ENCODE results near the gene EEPD1. TPM values are rescaled to one million over a fixed set of nuclear protein-coding genes. Genes with fewer than 3 reads are reported as not detected.

The EEPD1 gene
- polyA plus RNA-seq, 2 donors, result 5.5 to 14.5 TPM

GRCh38 chr7:36165802-36166201 is 12.7 kb downstream of the EEPD1 start:
- WGBS, 2 donors, result 93 to 94% methylated on average over 4 of the region's 4 CpGs
- Histone ChIP-seq H3K9me3 (ENCODE audit: control insufficient read depth in 2 of 2, insufficient read depth in 1 of 2, low read depth in 1 of 2, low read length in 1 of 2) (no peaks in the 10 kb centered on the region), H3K27me3 (ENCODE audit: control insufficient read depth in 1 of 2, insufficient read depth in 2 of 2, low read length in 2 of 2) (no peaks in the 10 kb centered on the region), H3K4me1 (ENCODE audit: control insufficient read depth in 2 of 2, insufficient read depth in 2 of 2, low read length in 1 of 2) (peaks cover 0 to 3% of the 10 kb centered on the region in 2 donors), H3K27ac (ENCODE audit: low read depth in 2 of 2, low read length in 1 of 2) (no peak overlapping the region), H3K4me3 (ENCODE audit: low read depth in 1 of 2, low read length in 2 of 2) (no peak overlapping the region), H3K36me3 (ENCODE audit: control insufficient read depth in 2 of 2, insufficient read depth in 2 of 2, low read length in 1 of 2) (no peaks in the 10 kb centered on the region)

GRCh38 chr7:36167403-36168050 is 14.5 kb downstream of the EEPD1 start:
- H3K27ac ChIP-seq (ENCODE audit: low read depth in 2 of 2, low read length in 1 of 2), result no peak overlapping the region
- no peaks in the 10 kb centered on the region for H3K4me1 ChIP-seq (ENCODE audit: control insufficient read depth in 2 of 2, insufficient read depth in 2 of 2, low read length in 1 of 2)
- no peak overlapping the region for H3K4me3 ChIP-seq (ENCODE audit: low read depth in 1 of 2, low read length in 2 of 2)
- H3K36me3 ChIP-seq (ENCODE audit: control insufficient read depth in 2 of 2, insufficient read depth in 2 of 2, low read length in 1 of 2), result no peaks in the 10 kb centered on the region
- no peaks in the 10 kb centered on the region for H3K9me3 ChIP-seq (ENCODE audit: control insufficient read depth in 2 of 2, insufficient read depth in 1 of 2, low read depth in 1 of 2, low read length in 1 of 2)
- no peaks in the 10 kb centered on the region for H3K27me3 ChIP-seq (ENCODE audit: control insufficient read depth in 1 of 2, insufficient read depth in 2 of 2, low read length in 2 of 2)
- WGBS, 2 donors, result 89 to 91% methylated on average over 12 of the region's 12 CpGs

GRCh38 chr7:36171503-36171902 is 18.4 kb downstream of the EEPD1 start:
- peaks cover 0 to 2% of the 10 kb centered on the region in 2 donors for H3K36me3 ChIP-seq (ENCODE audit: control insufficient read depth in 2 of 2, insufficient read depth in 2 of 2, low read length in 1 of 2)
- WGBS, 2 donors, result 34 to 55% methylated on average over 2 of the region's 2 CpGs

GRCh38 chr7:36175886-36176285 is 22.8 kb downstream of the EEPD1 start:
- Histone ChIP-seq H3K36me3 (ENCODE audit: control insufficient read depth in 2 of 2, insufficient read depth in 2 of 2, low read length in 1 of 2) (peaks cover 0 to 2% of the 10 kb centered on the region in 2 donors), H3K4me3 (ENCODE audit: low read depth in 1 of 2, low read length in 2 of 2) (no peak overlapping the region), H3K9me3 (ENCODE audit: control insufficient read depth in 2 of 2, insufficient read depth in 1 of 2, low read depth in 1 of 2, low read length in 1 of 2) (no peaks in the 10 kb centered on the region), H3K4me1 (ENCODE audit: control insufficient read depth in 2 of 2, insufficient read depth in 2 of 2, low read length in 1 of 2) (peaks cover 0 to 3% of the 10 kb centered on the region in 2 donors), H3K27ac (ENCODE audit: low read depth in 2 of 2, low read length in 1 of 2) (no peak overlapping the region), H3K27me3 (ENCODE audit: control insufficient read depth in 1 of 2, insufficient read depth in 2 of 2, low read length in 2 of 2) (no peaks in the 10 kb centered on the region)
- WGBS, 2 donors, result 82 to 85% methylated on average over 8 of the region's 8 CpGs

More at GRCh38 chr7:36171503-36171902, 18.4 kb downstream of the EEPD1 start:
- H3K27me3 ChIP-seq (ENCODE audit: control insufficient read depth in 1 of 2, insufficient read depth in 2 of 2, low read length in 2 of 2), result no peaks in the 10 kb centered on the region
- no peak overlapping the region for H3K27ac ChIP-seq (ENCODE audit: low read depth in 2 of 2, low read length in 1 of 2)
- no peaks in the 10 kb centered on the region for H3K9me3 ChIP-seq (ENCODE audit: control insufficient read depth in 2 of 2, insufficient read depth in 1 of 2, low read depth in 1 of 2, low read length in 1 of 2)
- H3K4me1 ChIP-seq (ENCODE audit: control insufficient read depth in 2 of 2, insufficient read depth in 2 of 2, low read length in 1 of 2), result peaks cover 0 to 3% of the 10 kb centered on the region in 2 donors
- no peak overlapping the region for H3K4me3 ChIP-seq (ENCODE audit: low read depth in 1 of 2, low read length in 2 of 2)

GRCh38 chr7:36176697-36177096 is 23.6 kb downstream of the EEPD1 start:
- Histone ChIP-seq H3K4me3 (ENCODE audit: low read depth in 1 of 2, low read length in 2 of 2) (no peak overlapping the region), H3K27me3 (ENCODE audit: control insufficient read depth in 1 of 2, insufficient read depth in 2 of 2, low read length in 2 of 2) (no peaks in the 10 kb centered on the region), H3K36me3 (ENCODE audit: control insufficient read depth in 2 of 2, insufficient read depth in 2 of 2, low read length in 1 of 2) (peaks cover 0 to 2% of the 10 kb centered on the region in 2 donors), H3K9me3 (ENCODE audit: control insufficient read depth in 2 of 2, insufficient read depth in 1 of 2, low read depth in 1 of 2, low read length in 1 of 2) (no peaks in the 10 kb centered on the region), H3K27ac (ENCODE audit: low read depth in 2 of 2, low read length in 1 of 2) (no peak overlapping the region), H3K4me1 (ENCODE audit: control insufficient read depth in 2 of 2, insufficient read depth in 2 of 2, low read length in 1 of 2) (peaks cover 0 to 3% of the 10 kb centered on the region in 2 donors)
- 72 to 81% methylated on average over 4 of the region's 4 CpGs for WGBS, 2 donors

GRCh38 chr7:36180121-36180520 is 27.1 kb downstream of the EEPD1 start:
- 82 to 85% methylated on average over 5 of the region's 5 CpGs for WGBS, 2 donors
- Histone ChIP-seq H3K27me3 (ENCODE audit: control insufficient read depth in 1 of 2, insufficient read depth in 2 of 2, low read length in 2 of 2) (no peaks in the 10 kb centered on the region), H3K4me3 (ENCODE audit: low read depth in 1 of 2, low read length in 2 of 2) (no peak overlapping the region), H3K9me3 (ENCODE audit: control insufficient read depth in 2 of 2, insufficient read depth in 1 of 2, low read depth in 1 of 2, low read length in 1 of 2) (no peaks in the 10 kb centered on the region), H3K36me3 (ENCODE audit: control insufficient read depth in 2 of 2, insufficient read depth in 2 of 2, low read length in 1 of 2) (no peaks in the 10 kb centered on the region), H3K27ac (ENCODE audit: low read depth in 2 of 2, low read length in 1 of 2) (no peak overlapping the region), H3K4me1 (ENCODE audit: control insufficient read depth in 2 of 2, insufficient read depth in 2 of 2, low read length in 1 of 2) (peaks cover 8 to 9% of the 10 kb centered on the region in 2 donors)

GRCh38 chr7:36181668-36182067 is 28.6 kb downstream of the EEPD1 start:
- Histone ChIP-seq H3K9me3 (ENCODE audit: control insufficient read depth in 2 of 2, insufficient read depth in 1 of 2, low read depth in 1 of 2, low read length in 1 of 2) (no peaks in the 10 kb centered on the region), H3K27ac (ENCODE audit: low read depth in 2 of 2, low read length in 1 of 2) (no peak overlapping the region), H3K4me1 (ENCODE audit: control insufficient read depth in 2 of 2, insufficient read depth in 2 of 2, low read length in 1 of 2) (peaks cover 7 to 12% of the 10 kb centered on the region in 2 donors), H3K27me3 (ENCODE audit: control insufficient read depth in 1 of 2, insufficient read depth in 2 of 2, low read length in 2 of 2) (no peaks in the 10 kb centered on the region), H3K4me3 (ENCODE audit: low read depth in 1 of 2, low read length in 2 of 2) (no peak overlapping the region), H3K36me3 (ENCODE audit: control insufficient read depth in 2 of 2, insufficient read depth in 2 of 2, low read length in 1 of 2) (no peaks in the 10 kb centered on the region)
- 90% methylated on average over 4 of the region's 4 CpGs for whole genome bisulfite sequencing, 2 donors

GRCh38 chr7:36182854-36183604 is 30.0 kb downstream of the EEPD1 start:
- no peaks in the 10 kb centered on the region for H3K36me3 ChIP-seq (ENCODE audit: control insufficient read depth in 2 of 2, insufficient read depth in 2 of 2, low read length in 1 of 2)
- H3K27me3 ChIP-seq (ENCODE audit: control insufficient read depth in 1 of 2, insufficient read depth in 2 of 2, low read length in 2 of 2), result no peaks in the 10 kb centered on the region
- H3K4me3 ChIP-seq (ENCODE audit: low read depth in 1 of 2, low read length in 2 of 2), result no peak overlapping the region
- H3K27ac ChIP-seq (ENCODE audit: low read depth in 2 of 2, low read length in 1 of 2), result peak overlapping the region in 1 of 2 donors; percentile 34
- 40 to 57% methylated on average over 13 of the region's 13 CpGs for WGBS, 2 donors
- no peaks in the 10 kb centered on the region for H3K9me3 ChIP-seq (ENCODE audit: control insufficient read depth in 2 of 2, insufficient read depth in 1 of 2, low read depth in 1 of 2, low read length in 1 of 2)
- H3K4me1 ChIP-seq (ENCODE audit: control insufficient read depth in 2 of 2, insufficient read depth in 2 of 2, low read length in 1 of 2), result peaks cover 7 to 12% of the 10 kb centered on the region in 2 donors

- peaks cover 9 to 12% of the 10 kb centered on the region in 2 donors for H3K4me1 ChIP-seq (ENCODE audit: control insufficient read depth in 2 of 2, insufficient read depth in 2 of 2, low read length in 1 of 2)
- H3K4me3 ChIP-seq (ENCODE audit: low read depth in 1 of 2, low read length in 2 of 2), result no peak overlapping the region
- WGBS, 2 donors, result 77 to 80% methylated on average over 2 of the region's 2 CpGs
- H3K36me3 ChIP-seq (ENCODE audit: control insufficient read depth in 2 of 2, insufficient read depth in 2 of 2, low read length in 1 of 2), result no peaks in the 10 kb centered on the region
- no peaks in the 10 kb centered on the region for H3K9me3 ChIP-seq (ENCODE audit: control insufficient read depth in 2 of 2, insufficient read depth in 1 of 2, low read depth in 1 of 2, low read length in 1 of 2)
- no peak overlapping the region for H3K27ac ChIP-seq (ENCODE audit: low read depth in 2 of 2, low read length in 1 of 2)
- H3K27me3 ChIP-seq (ENCODE audit: control insufficient read depth in 1 of 2, insufficient read depth in 2 of 2, low read length in 2 of 2), result no peaks in the 10 kb centered on the region
Measured at GRCh38 chr7:36185092-36185491, 32.0 kb downstream of the EEPD1 start.
